SK-N-SH treated with all-trans-retinoic acid at 6 μM for 48 hours (cell line): Measurements from ENCODE around the gene MMP24.

Source experiments
- ATAC-seq: fragments of 200-7000 bp; cut with Tn5 transposase; 3 replicates; pipeline ENCODE4 v1.9.1; 2020; ENCODE audit warnings: mild to moderate bottlenecking, moderate library complexity
- ARNTL ChIP-seq: fragments of 450-650 bp; formaldehyde crosslinking; IDR thresholded peaks from 2 replicates; pipeline ENCODE4 v1.5.0; 2020; ENCODE audit warnings: low read depth, mild to moderate bottlenecking, moderate library complexity, borderline replicate concordance
- CSDC2 ChIP-seq: fragments of 250-450 bp; sonication (Bioruptor Pico); IDR thresholded peaks from 2 replicates; pipeline ENCODE4 v1.5.0; 2020; ENCODE audit warnings: mild to moderate bottlenecking, moderate library complexity
- GLIS3 ChIP-seq: fragments of 250-450 bp; sonication (Bioruptor Pico); IDR thresholded peaks from 2 replicates; pipeline ENCODE4 v1.5.0; 2020; ENCODE audit warnings: mild to moderate bottlenecking, moderate library complexity
- OSR1 ChIP-seq: fragments of 250-450 bp; sonication (Bioruptor Pico); IDR thresholded peaks from 2 replicates; pipeline ENCODE4 v1.8.0; 2022; ENCODE audit warnings: moderate library complexity, mild to moderate bottlenecking, inconsistent platforms
- PPARA ChIP-seq: fragments of 250-450 bp; sonication (Bioruptor Pico); IDR thresholded peaks from 2 replicates; pipeline ENCODE4 v1.5.0; 2020; ENCODE audit warnings: mild to moderate bottlenecking, borderline replicate concordance
- RARB ChIP-seq: fragments of 250-450 bp; sonication (Bioruptor Pico); IDR thresholded peaks from 2 replicates; pipeline ENCODE4 v1.8.0; 2021; ENCODE audit warnings: mild to moderate bottlenecking, moderate library complexity
- SNAI2 ChIP-seq: fragments of 250-450 bp; sonication (Bioruptor Pico); IDR thresholded peaks from 2 replicates; pipeline ENCODE4 v1.5.0; 2020; ENCODE audit warnings: mild to moderate bottlenecking, moderate library complexity
- TCF4 ChIP-seq: fragments of 250-450 bp; sonication (Bioruptor Pico); IDR thresholded peaks from 2 replicates; pipeline ENCODE4 v1.8.0; 2021; ENCODE audit warnings: mild to moderate bottlenecking, moderate library complexity, borderline replicate concordance
- TOX ChIP-seq: fragments of 250-450 bp; sonication (Bioruptor Pico); IDR thresholded peaks from 2 replicates; pipeline ENCODE4 v1.8.0; 2021; ENCODE audit warnings: mild to moderate bottlenecking, moderate library complexity, borderline replicate concordance
- ZC3H10 ChIP-seq: fragments of 250-450 bp; sonication (Bioruptor Pico); IDR thresholded peaks from 2 replicates; pipeline ENCODE4 v1.5.1; 2021; ENCODE audit warnings: mild to moderate bottlenecking, moderate library complexity
- ZFP30 ChIP-seq: fragments of 450-650 bp; formaldehyde crosslinking; IDR thresholded peaks from 2 replicates; pipeline ENCODE4 v1.5.0; 2022; ENCODE audit warnings: mild to moderate bottlenecking, moderate library complexity
- ZNF565 ChIP-seq: fragments of 450-650 bp; formaldehyde crosslinking; conservative IDR thresholded peaks from 2 replicates; pipeline ENCODE4 v1.5.0; 2020; ENCODE audit warnings: low read depth, mild to moderate bottlenecking, moderate library complexity
- ZNF8 ChIP-seq: fragments of 450-650 bp; formaldehyde crosslinking; IDR thresholded peaks from 2 replicates; pipeline ENCODE4 v1.5.0; 2020; ENCODE audit warnings: mild to moderate bottlenecking, moderate library complexity
- TF ChIP-seq, protein P1 (sequence below): fragments of 250-450 bp; sonication (Bioruptor Pico); IDR thresholded peaks from 2 replicates; pipeline ENCODE4 v1.5.0; 2020; ENCODE audit warnings: mild to moderate bottlenecking, moderate library complexity
- TF ChIP-seq, protein P2 (sequence below): fragments of 250-450 bp; sonication (Bioruptor Pico); IDR thresholded peaks from 2 replicates; pipeline ENCODE4 v1.5.1; 2021; ENCODE audit warnings: mild to moderate bottlenecking, moderate library complexity
- TF ChIP-seq, protein P3 (sequence below): fragments of 250-450 bp; sonication (Bioruptor Pico); IDR thresholded peaks from 2 replicates; pipeline ENCODE4 v1.8.0; 2021; ENCODE audit warnings: low read depth, mild to moderate bottlenecking, moderate library complexity, borderline replicate concordance
- TF ChIP-seq, protein P4 (sequence below): fragments of 250-450 bp; sonication (Bioruptor Pico); IDR thresholded peaks from 2 replicates; pipeline ENCODE4 v1.8.0; 2020; ENCODE audit warnings: mild to moderate bottlenecking, moderate library complexity, borderline replicate concordance
- TF ChIP-seq, protein P5 (sequence below): fragments of 250-450 bp; sonication (Bioruptor Pico); IDR thresholded peaks from 2 replicates; pipeline ENCODE4 v1.5.1; 2020; ENCODE audit warnings: low read depth, mild to moderate bottlenecking, moderate library complexity

MMP24 gene

DNA sequence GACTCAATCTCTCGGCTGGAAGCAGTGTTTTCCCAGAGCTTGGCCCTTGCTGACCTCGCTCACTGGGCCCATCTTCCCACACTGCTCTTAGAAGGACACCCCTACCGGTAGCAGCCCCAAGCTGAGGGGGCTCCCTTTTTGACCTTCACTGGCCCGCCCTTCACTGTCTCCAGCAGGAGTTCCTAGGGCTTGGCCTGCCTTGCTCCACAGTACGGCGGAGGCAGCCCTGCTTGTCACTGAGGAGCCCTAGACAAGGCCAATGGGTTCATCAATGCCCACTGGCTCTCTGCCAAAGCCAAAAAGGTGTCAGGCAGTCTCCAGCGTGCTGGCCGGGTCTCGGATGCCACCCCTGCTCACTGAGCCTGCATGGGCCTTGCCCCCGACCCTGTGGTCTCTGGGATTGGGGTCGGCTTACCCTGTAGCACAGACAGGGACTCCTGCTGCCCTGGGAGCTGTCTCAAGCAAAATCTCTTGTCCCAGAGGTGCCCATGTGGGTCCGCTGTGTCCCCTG, 49.3 kb downstream of the MMP24 start:
- no peak for ATAC-seq
- TF ChIP-seq GLIS3 (CRISPR knock-in tag) (no peak), SNAI2 (CRISPR knock-in tag) (no peak), PPARA (CRISPR knock-in tag) (no peak), ZNF8 (CRISPR knock-in tag) (no peak), RARB (no peak), CSDC2 (CRISPR knock-in tag) (no peak), ZNF565 (CRISPR knock-in tag) (no peak), TOX (CRISPR knock-in tag) (no peak), ZFP30 (CRISPR knock-in tag) (no peak), OSR1 (no peak), ARNTL (CRISPR knock-in tag) (no peak)
- TF ChIP-seq, protein P1, sequence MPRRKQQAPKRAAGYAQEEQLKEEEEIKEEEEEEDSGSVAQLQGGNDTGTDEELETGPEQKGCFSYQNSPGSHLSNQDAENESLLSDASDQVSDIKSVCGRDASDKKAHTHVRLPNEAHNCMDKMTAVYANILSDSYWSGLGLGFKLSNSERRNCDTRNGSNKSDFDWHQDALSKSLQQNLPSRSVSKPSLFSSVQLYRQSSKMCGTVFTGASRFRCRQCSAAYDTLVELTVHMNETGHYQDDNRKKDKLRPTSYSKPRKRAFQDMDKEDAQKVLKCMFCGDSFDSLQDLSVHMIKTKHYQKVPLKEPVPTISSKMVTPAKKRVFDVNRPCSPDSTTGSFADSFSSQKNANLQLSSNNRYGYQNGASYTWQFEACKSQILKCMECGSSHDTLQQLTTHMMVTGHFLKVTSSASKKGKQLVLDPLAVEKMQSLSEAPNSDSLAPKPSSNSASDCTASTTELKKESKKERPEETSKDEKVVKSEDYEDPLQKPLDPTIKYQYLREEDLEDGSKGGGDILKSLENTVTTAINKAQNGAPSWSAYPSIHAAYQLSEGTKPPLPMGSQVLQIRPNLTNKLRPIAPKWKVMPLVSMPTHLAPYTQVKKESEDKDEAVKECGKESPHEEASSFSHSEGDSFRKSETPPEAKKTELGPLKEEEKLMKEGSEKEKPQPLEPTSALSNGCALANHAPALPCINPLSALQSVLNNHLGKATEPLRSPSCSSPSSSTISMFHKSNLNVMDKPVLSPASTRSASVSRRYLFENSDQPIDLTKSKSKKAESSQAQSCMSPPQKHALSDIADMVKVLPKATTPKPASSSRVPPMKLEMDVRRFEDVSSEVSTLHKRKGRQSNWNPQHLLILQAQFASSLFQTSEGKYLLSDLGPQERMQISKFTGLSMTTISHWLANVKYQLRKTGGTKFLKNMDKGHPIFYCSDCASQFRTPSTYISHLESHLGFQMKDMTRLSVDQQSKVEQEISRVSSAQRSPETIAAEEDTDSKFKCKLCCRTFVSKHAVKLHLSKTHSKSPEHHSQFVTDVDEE (CRISPR knock-in tag), result no peak
- TF ChIP-seq, protein P2, sequence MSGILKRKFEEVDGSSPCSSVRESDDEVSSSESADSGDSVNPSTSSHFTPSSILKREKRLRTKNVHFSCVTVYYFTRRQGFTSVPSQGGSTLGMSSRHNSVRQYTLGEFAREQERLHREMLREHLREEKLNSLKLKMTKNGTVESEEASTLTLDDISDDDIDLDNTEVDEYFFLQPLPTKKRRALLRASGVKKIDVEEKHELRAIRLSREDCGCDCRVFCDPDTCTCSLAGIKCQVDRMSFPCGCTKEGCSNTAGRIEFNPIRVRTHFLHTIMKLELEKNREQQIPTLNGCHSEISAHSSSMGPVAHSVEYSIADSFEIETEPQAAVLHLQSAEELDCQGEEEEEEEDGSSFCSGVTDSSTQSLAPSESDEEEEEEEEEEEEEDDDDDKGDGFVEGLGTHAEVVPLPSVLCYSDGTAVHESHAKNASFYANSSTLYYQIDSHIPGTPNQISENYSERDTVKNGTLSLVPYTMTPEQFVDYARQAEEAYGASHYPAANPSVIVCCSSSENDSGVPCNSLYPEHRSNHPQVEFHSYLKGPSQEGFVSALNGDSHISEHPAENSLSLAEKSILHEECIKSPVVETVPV (CRISPR knock-in tag), result no peak
- TF ChIP-seq, protein P3, sequence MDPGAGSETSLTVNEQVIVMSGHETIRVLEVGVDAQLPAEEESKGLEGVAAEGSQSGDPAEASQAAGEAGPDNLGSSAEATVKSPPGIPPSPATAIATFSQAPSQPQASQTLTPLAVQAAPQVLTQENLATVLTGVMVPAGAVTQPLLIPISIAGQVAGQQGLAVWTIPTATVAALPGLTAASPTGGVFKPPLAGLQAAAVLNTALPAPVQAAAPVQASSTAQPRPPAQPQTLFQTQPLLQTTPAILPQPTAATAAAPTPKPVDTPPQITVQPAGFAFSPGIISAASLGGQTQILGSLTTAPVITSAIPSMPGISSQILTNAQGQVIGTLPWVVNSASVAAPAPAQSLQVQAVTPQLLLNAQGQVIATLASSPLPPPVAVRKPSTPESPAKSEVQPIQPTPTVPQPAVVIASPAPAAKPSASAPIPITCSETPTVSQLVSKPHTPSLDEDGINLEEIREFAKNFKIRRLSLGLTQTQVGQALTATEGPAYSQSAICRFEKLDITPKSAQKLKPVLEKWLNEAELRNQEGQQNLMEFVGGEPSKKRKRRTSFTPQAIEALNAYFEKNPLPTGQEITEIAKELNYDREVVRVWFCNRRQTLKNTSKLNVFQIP (CRISPR knock-in tag), result no peak
- TF ChIP-seq, protein P4, sequence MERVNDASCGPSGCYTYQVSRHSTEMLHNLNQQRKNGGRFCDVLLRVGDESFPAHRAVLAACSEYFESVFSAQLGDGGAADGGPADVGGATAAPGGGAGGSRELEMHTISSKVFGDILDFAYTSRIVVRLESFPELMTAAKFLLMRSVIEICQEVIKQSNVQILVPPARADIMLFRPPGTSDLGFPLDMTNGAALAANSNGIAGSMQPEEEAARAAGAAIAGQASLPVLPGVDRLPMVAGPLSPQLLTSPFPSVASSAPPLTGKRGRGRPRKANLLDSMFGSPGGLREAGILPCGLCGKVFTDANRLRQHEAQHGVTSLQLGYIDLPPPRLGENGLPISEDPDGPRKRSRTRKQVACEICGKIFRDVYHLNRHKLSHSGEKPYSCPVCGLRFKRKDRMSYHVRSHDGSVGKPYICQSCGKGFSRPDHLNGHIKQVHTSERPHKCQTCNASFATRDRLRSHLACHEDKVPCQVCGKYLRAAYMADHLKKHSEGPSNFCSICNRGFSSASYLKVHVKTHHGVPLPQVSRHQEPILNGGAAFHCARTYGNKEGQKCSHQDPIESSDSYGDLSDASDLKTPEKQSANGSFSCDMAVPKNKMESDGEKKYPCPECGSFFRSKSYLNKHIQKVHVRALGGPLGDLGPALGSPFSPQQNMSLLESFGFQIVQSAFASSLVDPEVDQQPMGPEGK (CRISPR knock-in tag), result no peak
- TF ChIP-seq, protein P5, sequence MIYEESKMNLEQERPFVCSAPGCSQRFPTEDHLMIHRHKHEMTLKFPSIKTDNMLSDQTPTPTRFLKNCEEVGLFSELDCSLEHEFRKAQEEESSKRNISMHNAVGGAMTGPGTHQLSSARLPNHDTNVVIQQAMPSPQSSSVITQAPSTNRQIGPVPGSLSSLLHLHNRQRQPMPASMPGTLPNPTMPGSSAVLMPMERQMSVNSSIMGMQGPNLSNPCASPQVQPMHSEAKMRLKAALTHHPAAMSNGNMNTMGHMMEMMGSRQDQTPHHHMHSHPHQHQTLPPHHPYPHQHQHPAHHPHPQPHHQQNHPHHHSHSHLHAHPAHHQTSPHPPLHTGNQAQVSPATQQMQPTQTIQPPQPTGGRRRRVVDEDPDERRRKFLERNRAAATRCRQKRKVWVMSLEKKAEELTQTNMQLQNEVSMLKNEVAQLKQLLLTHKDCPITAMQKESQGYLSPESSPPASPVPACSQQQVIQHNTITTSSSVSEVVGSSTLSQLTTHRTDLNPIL (CRISPR knock-in tag), result no peak

DNA sequence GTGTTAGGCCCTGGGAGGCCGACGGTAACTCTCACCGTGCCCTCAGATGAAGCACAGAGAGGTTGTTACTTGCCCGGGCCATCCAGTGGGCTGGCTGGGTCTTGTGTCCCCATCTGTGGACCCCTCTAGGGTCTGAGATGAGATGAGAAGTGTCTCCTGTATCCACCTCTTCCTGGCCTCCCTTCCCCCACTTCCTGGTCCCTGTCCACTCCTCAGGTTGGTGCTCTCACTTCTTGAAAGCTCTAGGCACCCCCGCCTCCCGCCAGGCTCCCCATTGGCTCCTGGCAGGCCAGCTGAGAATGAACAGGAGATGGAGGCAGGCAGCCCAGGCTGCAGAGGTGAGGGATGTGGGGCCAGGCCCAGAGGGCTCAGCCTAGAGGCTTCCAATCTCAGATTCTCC, 49.9 kb downstream of the MMP24 start:
- TF ChIP-seq GLIS3 (CRISPR knock-in tag) (no peak), ZFP30 (CRISPR knock-in tag) (no peak), ZC3H10 (CRISPR knock-in tag) (no peak), OSR1 (no peak), TCF4 (CRISPR knock-in tag) (no peak), ZNF565 (CRISPR knock-in tag) (no peak), ARNTL (CRISPR knock-in tag) (no peak)
- TF ChIP-seq, protein P2 (CRISPR knock-in tag), result no peak
- TF ChIP-seq, protein P1 (CRISPR knock-in tag), result no peak
- no peak for ATAC-seq
